Tibial artery (tissue), 4 donors: Measurements from ENCODE around the gene ATP6V0E2.

Experiments used
- DNase-seq, 2 donors: peaks; one replicate each; pipeline ENCODE4 v3.0.0-alpha.2; 2019
- H3K27ac ChIP-seq, 2 donors: fragments of 200-600 bp; sonication (generic) in 1 of 2; 1 replicate in 1 of 2; 2 replicates in 1 of 2; pipeline ENCODE4 v1.5.1; 2018 to 2019; ENCODE audit warnings: mild to moderate bottlenecking in 1 of 2
- H3K27me3 ChIP-seq, 2 donors: fragments of 200-600 bp; sonication (generic) in 1 of 2; one replicate each; pipeline versions ENCODE4 v1.5.1 to v1.6.0; 2016 to 2019
- H3K36me3 ChIP-seq, 3 donors: fragments of 200-600 bp; sonication (generic) in 2 of 3; one replicate each; pipeline ENCODE4 v1.5.1; 2016 to 2019; ENCODE audit warnings: mild to moderate bottlenecking in 2 of 3
- H3K4me1 ChIP-seq, 4 donors: fragments of 200-600 bp; sonication (generic) in 2 of 4; 1 replicate in 3 of 4; 2 replicates in 1 of 4; pipeline ENCODE4 v1.5.1; 2016 to 2019
- H3K4me3 ChIP-seq, 2 donors: fragments of 200-600 bp; sonication (generic) in 1 of 2; 1 replicate in 1 of 2; 2 replicates in 1 of 2; pipeline ENCODE4 v1.5.1; 2018 to 2019; ENCODE audit warnings: mild to moderate bottlenecking in 2 of 2
- H3K9me3 ChIP-seq, 3 donors: fragments of 200-600 bp; sonication (generic) in 1 of 3; one replicate each; pipeline ENCODE4 v1.5.1; 2016 to 2019
- CTCF ChIP-seq, 2 experiments: fragments of 200-600 bp in 1 of 2; fragments of 450-650 bp in 1 of 2; IDR thresholded peaks; one replicate each; pipeline ENCODE4 v1.5.1; 2017 to 2019; ENCODE audit warnings: antibody characterized with exemption in 2 of 2, mild to moderate bottlenecking in 1 of 2, moderate library complexity in 1 of 2
- intact Hi-C: fragments of 100-400 bp; cut with DNase I; formaldehyde crosslinking; loops from one replicate; pipeline ENCODE4 v1.15.0; 2023; ENCODE audit warnings: low total_unique reads

ATP6V0E2 gene

GRCh38 chr7:149861728-149862045 lies 12.1 kb upstream of the ATP6V0E2 start:
- H3K4me3 ChIP-seq = no peak overlapping the region
- H3K9me3 ChIP-seq = no peaks in the 10 kb centered on the region
- DNase-seq = no peak
- no peaks in the 10 kb centered on the region for H3K27me3 ChIP-seq
- H3K27ac ChIP-seq = no peak overlapping the region
- H3K4me1 ChIP-seq = no peaks in the 10 kb centered on the region
- intact Hi-C loops = no loop called here
- no peak for TF ChIP-seq CTCF (IDR thresholded peaks at IDR 0.05)
- H3K36me3 ChIP-seq = peaks cover 46 to 78% (median 77%) of the 10 kb centered on the region in 3 donors

GRCh38 chr7:149862156-149862555 lies 11.6 kb upstream of the ATP6V0E2 start:
- TF ChIP-seq CTCF (IDR thresholded peaks at IDR 0.05) = no peak
- no peak for DNase-seq
- no peak overlapping the region for H3K4me3 ChIP-seq
- H3K4me1 ChIP-seq = no peaks in the 10 kb centered on the region
- no peaks in the 10 kb centered on the region for H3K27me3 ChIP-seq
- H3K27ac ChIP-seq = no peak overlapping the region
- intact Hi-C loops = no loop called here
- H3K9me3 ChIP-seq = no peaks in the 10 kb centered on the region
- peaks cover 46 to 82% (median 77%) of the 10 kb centered on the region in 3 donors for H3K36me3 ChIP-seq

GRCh38 chr7:149863500-149863899 lies 10.3 kb upstream of the ATP6V0E2 start:
- no peaks in the 10 kb centered on the region for H3K4me1 ChIP-seq
- no peak overlapping the region for H3K27ac ChIP-seq
- intact Hi-C loops = no loop called here
- no peaks in the 10 kb centered on the region for H3K27me3 ChIP-seq
- no peak for DNase-seq
- no peaks in the 10 kb centered on the region for H3K9me3 ChIP-seq
- no peak for TF ChIP-seq CTCF (IDR thresholded peaks at IDR 0.05)
- H3K4me3 ChIP-seq = no peak overlapping the region
- H3K36me3 ChIP-seq = peaks cover 46 to 89% (median 75%) of the 10 kb centered on the region in 3 donors

GRCh38 chr7:149864023-149864422 lies 9.7 kb upstream of the ATP6V0E2 start:
- no peak overlapping the region for H3K4me3 ChIP-seq
- H3K27ac ChIP-seq = no peak overlapping the region
- DNase-seq = no peak
- intact Hi-C loops = no loop called here
- H3K9me3 ChIP-seq = no peaks in the 10 kb centered on the region
- TF ChIP-seq CTCF (IDR thresholded peaks at IDR 0.05) = no peak
- peaks cover 46 to 88% (median 73%) of the 10 kb centered on the region in 3 donors for H3K36me3 ChIP-seq
- H3K4me1 ChIP-seq = no peaks in the 10 kb centered on the region
- no peaks in the 10 kb centered on the region for H3K27me3 ChIP-seq

GRCh38 chr7:149864751-149865150 lies 9.0 kb upstream of the ATP6V0E2 start:
- intact Hi-C loops = no loop called here
- Histone ChIP-seq H3K9me3 (no peaks in the 10 kb centered on the region), H3K4me1 (no peaks in the 10 kb centered on the region), H3K27ac (no peak overlapping the region), H3K27me3 (no peaks in the 10 kb centered on the region), H3K4me3 (no peak overlapping the region), H3K36me3 (peaks cover 41 to 81% (median 65%) of the 10 kb centered on the region in 3 donors)
- DNase-seq = no peak
- no peak for TF ChIP-seq CTCF (IDR thresholded peaks at IDR 0.05)

GRCh38 chr7:149865437-149865836 lies 8.3 kb upstream of the ATP6V0E2 start:
- intact Hi-C loops = no loop called here
- Histone ChIP-seq H3K27ac (no peak overlapping the region), H3K4me1 (no peaks in the 10 kb centered on the region), H3K9me3 (no peaks in the 10 kb centered on the region), H3K27me3 (no peaks in the 10 kb centered on the region), H3K4me3 (no peak overlapping the region), H3K36me3 (peaks cover 34 to 74% (median 59%) of the 10 kb centered on the region in 3 donors)
- no peak for TF ChIP-seq CTCF (IDR thresholded peaks at IDR 0.05)
- DNase-seq = no peak
